ENCODE data around the gene CKAP2L. TPM values are rescaled to one million over a fixed set of nuclear protein-coding genes. Genes with fewer than 3 reads are reported as not detected.

CKAP2L gene
- total RNA-seq, 1 donor from 2014 or later, result 2.1 TPM

GRCh38 chr2:112723995-112724394 is 40.4 kb downstream of the CKAP2L start:
- no peaks in the 10 kb centered on the region for H3K36me3 Mint-ChIP-seq (ENCODE audit: low read depth, unreplicated experiment)
- FAIRE-seq (no peak), DNase-seq (ENCODE audit: low read depth) (no peak)
- no peak overlapping the region for H3K27ac ChIP-seq (ENCODE audit: low read depth, low read length)
- no peaks in the 10 kb centered on the region for H3K36me3 ChIP-seq (ENCODE audit: insufficient read depth, low read length)
- no peak overlapping the region for H3K4me2 ChIP-seq (ENCODE audit: low read length)
- H2AFZ ChIP-seq (ENCODE audit: low read depth, low read length), result no peak overlapping the region
- H3K4me3 ChIP-seq (ENCODE audit: insufficient read depth, low read depth, low read length), result no peak overlapping the region
- H3K4me1 Mint-ChIP-seq (ENCODE audit: low read depth, unreplicated experiment), result peaks cover 10% of the 10 kb centered on the region
- H3K4me3 Mint-ChIP-seq (ENCODE audit: unreplicated experiment), result no peak overlapping the region
- H4K20me1 ChIP-seq (ENCODE audit: insufficient read depth, low read length), result no peaks in the 10 kb centered on the region
- peaks cover 31% of the 10 kb centered on the region for H3K27me3 Mint-ChIP-seq (ENCODE audit: low read depth, unreplicated experiment)
- no peak overlapping the region for H3K9ac ChIP-seq (ENCODE audit: low read length)
- H3K27me3 ChIP-seq (ENCODE audit: insufficient read depth, low read length), result no peaks in the 10 kb centered on the region
- no peak for TF ChIP-seq CTCF (IDR thresholded peaks at IDR 0.05; ENCODE audit: insufficient read depth, low read depth, low read length)
- no peak for TF ChIP-seq EZH2 (IDR thresholded peaks at IDR 0.05; ENCODE audit: insufficient read depth, low read length)
- H3K4me1 ChIP-seq (ENCODE audit: insufficient read depth, low read length), result peaks cover 5% of the 10 kb centered on the region
- no peaks in the 10 kb centered on the region for H3K9me3 ChIP-seq (ENCODE audit: insufficient read depth, low read depth, low read length)
- H3K9me3 Mint-ChIP-seq (ENCODE audit: unreplicated experiment), result no peaks in the 10 kb centered on the region
- H3K27ac Mint-ChIP-seq (ENCODE audit: unreplicated experiment), result no peak overlapping the region
- no peaks in the 10 kb centered on the region for H3K79me2 ChIP-seq (ENCODE audit: insufficient read depth, low read length)

- FAIRE-seq (no peak), DNase-seq (ENCODE audit: low read depth) (no peak)
- Histone ChIP-seq H3K4me2 (ENCODE audit: low read length) (no peak overlapping the region), H3K4me3 (ENCODE audit: insufficient read depth, low read depth, low read length) (no peak overlapping the region), H4K20me1 (ENCODE audit: insufficient read depth, low read length) (no peaks in the 10 kb centered on the region), H3K9ac (ENCODE audit: low read length) (no peak overlapping the region), H3K27me3 (ENCODE audit: insufficient read depth, low read length) (no peaks in the 10 kb centered on the region), H3K27ac (ENCODE audit: low read depth, low read length) (no peak overlapping the region), H3K9me3 (ENCODE audit: insufficient read depth, low read depth, low read length) (no peaks in the 10 kb centered on the region), H3K36me3 (ENCODE audit: insufficient read depth, low read length) (no peaks in the 10 kb centered on the region), H3K4me1 (ENCODE audit: insufficient read depth, low read length) (peaks cover 5% of the 10 kb centered on the region), H2AFZ (ENCODE audit: low read depth, low read length) (no peak overlapping the region), H3K79me2 (ENCODE audit: insufficient read depth, low read length) (no peaks in the 10 kb centered on the region)
- peaks cover 7% of the 10 kb centered on the region for H3K4me1 Mint-ChIP-seq (ENCODE audit: low read depth, unreplicated experiment)
- no peak overlapping the region for H3K27ac Mint-ChIP-seq (ENCODE audit: unreplicated experiment)
- no peaks in the 10 kb centered on the region for H3K9me3 Mint-ChIP-seq (ENCODE audit: unreplicated experiment)
- H3K36me3 Mint-ChIP-seq (ENCODE audit: low read depth, unreplicated experiment), result peaks cover 2% of the 10 kb centered on the region
- no peak overlapping the region for H3K4me3 Mint-ChIP-seq (ENCODE audit: unreplicated experiment)
- H3K27me3 Mint-ChIP-seq (ENCODE audit: low read depth, unreplicated experiment), result peaks cover 35% of the 10 kb centered on the region
- TF ChIP-seq CTCF (IDR thresholded peaks at IDR 0.05; ENCODE audit: insufficient read depth, low read depth, low read length), result no peak
- TF ChIP-seq EZH2 (IDR thresholded peaks at IDR 0.05; ENCODE audit: insufficient read depth, low read length), result no peak
Measured at GRCh38 chr2:112723547-112723940, 40.9 kb downstream of the CKAP2L start.

GRCh38 chr2:112722816-112723546 is 41.4 kb downstream of the CKAP2L start:
- Mint-ChIP-seq H3K9me3 (ENCODE audit: unreplicated experiment) (no peaks in the 10 kb centered on the region), H3K4me3 (ENCODE audit: unreplicated experiment) (no peak overlapping the region), H3K36me3 (ENCODE audit: low read depth, unreplicated experiment) (peaks cover 2% of the 10 kb centered on the region), H3K27me3 (ENCODE audit: low read depth, unreplicated experiment) (peaks cover 33% of the 10 kb centered on the region), H3K4me1 (ENCODE audit: low read depth, unreplicated experiment) (peaks cover 2% of the 10 kb centered on the region), H3K27ac (ENCODE audit: unreplicated experiment) (no peak overlapping the region)
- H3K4me3 ChIP-seq (ENCODE audit: insufficient read depth, low read depth, low read length), result no peak overlapping the region
- H3K9me3 ChIP-seq (ENCODE audit: insufficient read depth, low read depth, low read length), result no peaks in the 10 kb centered on the region
- H2AFZ ChIP-seq (ENCODE audit: low read depth, low read length), result no peak overlapping the region
- no peak overlapping the region for H3K9ac ChIP-seq (ENCODE audit: low read length)
- no peaks in the 10 kb centered on the region for H4K20me1 ChIP-seq (ENCODE audit: insufficient read depth, low read length)
- H3K36me3 ChIP-seq (ENCODE audit: insufficient read depth, low read length), result no peaks in the 10 kb centered on the region
- TF ChIP-seq CTCF (IDR thresholded peaks at IDR 0.05; ENCODE audit: insufficient read depth, low read depth, low read length) (no peak), EZH2 (IDR thresholded peaks at IDR 0.05; ENCODE audit: insufficient read depth, low read length) (no peak)
- no peak for FAIRE-seq
- H3K4me2 ChIP-seq (ENCODE audit: low read length), result no peak overlapping the region
- peaks cover 5% of the 10 kb centered on the region for H3K4me1 ChIP-seq (ENCODE audit: insufficient read depth, low read length)
- no peak for DNase-seq (ENCODE audit: low read depth)
- no peaks in the 10 kb centered on the region for H3K79me2 ChIP-seq (ENCODE audit: insufficient read depth, low read length)
- no peak overlapping the region for H3K27ac ChIP-seq (ENCODE audit: low read depth, low read length)
- no peaks in the 10 kb centered on the region for H3K27me3 ChIP-seq (ENCODE audit: insufficient read depth, low read length)

Measured in astrocyte (in vitro differentiated cells and primary cell).